Type B pancreatic cell (in vitro differentiated cells): Measurements from ENCODE around the gene TTLL13. TPM values are rescaled to one million over a fixed set of nuclear protein-coding genes. Genes with fewer than 3 reads are reported as not detected.

Experiments
- DNase-seq: peaks from one replicate; pipeline ENCODE4 v3.0.0; 2021; ENCODE audit warnings: mixed read lengths; ENCODE audit not compliant: unreplicated experiment; ENCODE audit errors: extremely low spot score
- H3K27ac Mint-ChIP-seq: 2 replicates; pipeline ENCODE4 v1.8.0; 2021; ENCODE audit warnings: mild to moderate bottlenecking, mixed read lengths
- H3K27me3 Mint-ChIP-seq: 2 replicates; pipeline ENCODE4 v1.8.0; 2021; ENCODE audit warnings: mixed read lengths
- H3K36me3 Mint-ChIP-seq: 2 replicates; pipeline ENCODE4 v1.8.0; 2021; ENCODE audit warnings: mixed read lengths
- H3K4me1 Mint-ChIP-seq: one replicate; pipeline ENCODE4 v1.8.0; 2021; ENCODE audit warnings: mixed read lengths; ENCODE audit not compliant: unreplicated experiment
- H3K4me3 Mint-ChIP-seq: 2 replicates; pipeline ENCODE4 v1.8.0; 2021; ENCODE audit warnings: mild to moderate bottlenecking, mixed read lengths
- H3K9me3 Mint-ChIP-seq: 2 replicates; pipeline ENCODE4 v1.8.0; 2021; ENCODE audit warnings: mixed read lengths
- CTCF ChIP-seq: fragments of 200-600 bp; sonication (generic); conservative IDR thresholded peaks from 2 replicates; pipeline ENCODE4 v1.5.0; 2021; ENCODE audit warnings: antibody characterized with exemption, mild to moderate bottlenecking
- total RNA-seq: library from RNA; stranded (reverse); gene quantifications from 2 replicates; pipeline ENCODE4 v1.2.1, GENCODE V29; 2021; ENCODE audit warnings: low replicate concordance

The TTLL13 gene
- total RNA-seq, 1 donor from 2014 or later = 0.58 TPM

- TF ChIP-seq CTCF = no peak
- no peaks in the 10 kb centered on the region for H3K27me3 Mint-ChIP-seq
- no peak for DNase-seq
- H3K36me3 Mint-ChIP-seq = no peaks in the 10 kb centered on the region
- peak overlapping the region; percentile 94 for H3K4me3 Mint-ChIP-seq
- no peak overlapping the region for H3K27ac Mint-ChIP-seq
- no peaks in the 10 kb centered on the region for H3K9me3 Mint-ChIP-seq
- H3K4me1 Mint-ChIP-seq = peaks cover 16% of the 10 kb centered on the region
Measured at GRCh38 chr15:90203473-90203872, 45.9 kb upstream of the TTLL13 start.

DNA sequence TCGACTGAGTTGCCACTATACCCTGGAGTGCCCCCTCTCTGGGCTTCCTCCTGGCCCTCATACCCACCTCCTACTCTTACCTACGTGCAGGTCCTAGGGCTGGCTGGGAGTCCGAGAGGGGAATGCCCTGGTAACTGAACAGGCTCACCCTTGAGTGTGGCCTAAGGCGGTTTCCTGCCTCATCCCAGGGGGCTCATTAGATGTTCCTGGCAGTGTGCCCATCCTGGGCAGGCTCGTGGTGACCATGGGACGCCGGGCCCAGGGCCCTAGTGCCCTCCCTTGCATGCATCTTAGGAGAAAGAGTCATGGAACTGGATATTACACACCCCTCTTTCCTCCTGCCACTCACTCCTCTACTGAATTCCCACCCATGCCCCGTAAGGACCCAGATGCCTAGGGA lies 45.4 kb upstream of the TTLL13 start:
- DNase-seq = no peak
- no peaks in the 10 kb centered on the region for H3K36me3 Mint-ChIP-seq
- peaks cover 16% of the 10 kb centered on the region for H3K4me1 Mint-ChIP-seq
- H3K27me3 Mint-ChIP-seq = no peaks in the 10 kb centered on the region
- H3K4me3 Mint-ChIP-seq = no peak overlapping the region
- no peak for TF ChIP-seq CTCF
- H3K9me3 Mint-ChIP-seq = no peaks in the 10 kb centered on the region
- H3K27ac Mint-ChIP-seq = no peak overlapping the region

GRCh38 chr15:90205050-90205848 lies 44.1 kb upstream of the TTLL13 start:
- Mint-ChIP-seq H3K4me1 (peaks cover 11% of the 10 kb centered on the region), H3K36me3 (no peaks in the 10 kb centered on the region), H3K9me3 (no peaks in the 10 kb centered on the region), H3K27me3 (no peaks in the 10 kb centered on the region), H3K4me3 (no peak overlapping the region), H3K27ac (no peak overlapping the region)
- no peak for DNase-seq
- no peak for TF ChIP-seq CTCF

GRCh38 chr15:90205886-90206285 lies 43.5 kb upstream of the TTLL13 start:
- peaks cover 6% of the 10 kb centered on the region for H3K4me1 Mint-ChIP-seq
- H3K27ac Mint-ChIP-seq = no peak overlapping the region
- no peak for DNase-seq
- H3K9me3 Mint-ChIP-seq = no peaks in the 10 kb centered on the region
- no peaks in the 10 kb centered on the region for H3K27me3 Mint-ChIP-seq
- no peak for TF ChIP-seq CTCF
- no peaks in the 10 kb centered on the region for H3K36me3 Mint-ChIP-seq
- no peak overlapping the region for H3K4me3 Mint-ChIP-seq

- Mint-ChIP-seq H3K9me3 (no peaks in the 10 kb centered on the region), H3K36me3 (no peaks in the 10 kb centered on the region), H3K4me3 (no peak overlapping the region), H3K27me3 (no peaks in the 10 kb centered on the region), H3K27ac (no peak overlapping the region), H3K4me1 (peaks cover 5% of the 10 kb centered on the region)
- DNase-seq = no peak
- TF ChIP-seq CTCF = no peak
Measured at GRCh38 chr15:90207252-90207651, 42.1 kb upstream of the TTLL13 start.
